HL-60/S4 treated with retinoic acid at 250 ng/mL for 4 days and 3 days (cell line): ENCODE results near the gene SNAPC2.
"Not testable (repeated sequence)": the region's sequence is repeated elsewhere in the genome, so short reads cannot be mapped to it uniquely, and the experiment has no call there.

Experiments used
- in situ Hi-C: fragments of 300-500 bp; cut with MboI; formaldehyde crosslinking; loops from 2 replicates; pipeline ENCODE4 v1.7.0; 2022; ENCODE audit warnings: low sequenced_read_pairs

Gene SNAPC2

DNA sequence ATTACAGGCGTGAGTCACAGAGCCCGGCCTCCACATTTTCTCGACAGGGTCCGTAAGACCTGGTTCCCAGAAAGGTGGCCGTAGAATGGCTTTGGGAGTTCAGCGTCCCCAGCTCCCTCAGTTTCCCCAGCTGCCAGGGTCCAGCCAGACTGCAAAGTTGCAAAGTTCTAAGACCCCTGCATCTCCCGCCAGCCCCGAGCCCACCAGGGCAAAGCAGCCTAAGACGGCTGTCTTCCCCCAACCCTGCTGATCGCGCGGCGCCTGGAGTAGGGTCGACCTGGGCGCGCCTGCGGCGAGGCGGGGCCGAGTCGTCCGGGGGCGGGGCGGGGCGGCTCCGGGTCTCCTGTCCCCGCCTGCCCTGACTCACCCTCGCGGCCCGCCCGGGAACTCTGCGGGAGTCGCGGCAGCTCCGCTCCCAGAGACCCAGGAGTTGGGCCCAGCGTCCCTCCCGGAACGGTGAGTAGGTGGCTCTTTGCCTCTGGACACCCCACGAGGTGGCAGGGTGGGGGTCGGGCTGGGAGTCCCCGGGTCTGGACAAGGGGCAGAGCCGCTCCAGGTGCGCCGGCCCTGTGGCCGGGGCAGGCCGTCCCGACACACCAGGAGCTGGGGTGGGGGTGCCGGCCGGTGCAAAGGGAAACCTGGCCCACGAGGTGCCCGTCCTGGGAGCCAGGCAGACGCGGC, 31.9 kb upstream of the SNAPC2 start, which contains the start of gene LRRC8E:
Gene LRRC8E (plus strand): TSS at position 366 of the 681 bp plus-strand sequence. CDS start 7,094 bp downstream, outside the sequence.
- in situ Hi-C loops, result no loop called here

DNA sequence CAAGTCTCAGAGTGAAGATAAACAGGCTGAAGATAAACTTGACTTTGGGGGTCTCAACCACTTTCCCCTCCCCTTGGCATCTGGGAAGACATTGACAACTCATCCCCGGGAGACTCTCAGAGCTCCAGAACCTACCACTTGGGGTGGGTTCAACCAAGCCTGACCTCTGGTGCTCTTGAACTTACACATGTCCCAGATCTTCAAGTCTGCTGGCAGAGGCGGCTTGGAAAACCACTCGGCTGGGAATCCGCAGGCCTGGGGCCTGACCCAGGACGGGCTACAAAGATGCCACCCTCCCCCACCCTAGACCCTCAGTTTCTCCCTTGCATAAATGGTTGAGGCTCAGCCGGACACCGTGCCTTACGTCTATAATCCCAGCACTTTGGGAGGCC, 31.3 kb upstream of the SNAPC2 start:
- in situ Hi-C loops, result no loop called here

DNA sequence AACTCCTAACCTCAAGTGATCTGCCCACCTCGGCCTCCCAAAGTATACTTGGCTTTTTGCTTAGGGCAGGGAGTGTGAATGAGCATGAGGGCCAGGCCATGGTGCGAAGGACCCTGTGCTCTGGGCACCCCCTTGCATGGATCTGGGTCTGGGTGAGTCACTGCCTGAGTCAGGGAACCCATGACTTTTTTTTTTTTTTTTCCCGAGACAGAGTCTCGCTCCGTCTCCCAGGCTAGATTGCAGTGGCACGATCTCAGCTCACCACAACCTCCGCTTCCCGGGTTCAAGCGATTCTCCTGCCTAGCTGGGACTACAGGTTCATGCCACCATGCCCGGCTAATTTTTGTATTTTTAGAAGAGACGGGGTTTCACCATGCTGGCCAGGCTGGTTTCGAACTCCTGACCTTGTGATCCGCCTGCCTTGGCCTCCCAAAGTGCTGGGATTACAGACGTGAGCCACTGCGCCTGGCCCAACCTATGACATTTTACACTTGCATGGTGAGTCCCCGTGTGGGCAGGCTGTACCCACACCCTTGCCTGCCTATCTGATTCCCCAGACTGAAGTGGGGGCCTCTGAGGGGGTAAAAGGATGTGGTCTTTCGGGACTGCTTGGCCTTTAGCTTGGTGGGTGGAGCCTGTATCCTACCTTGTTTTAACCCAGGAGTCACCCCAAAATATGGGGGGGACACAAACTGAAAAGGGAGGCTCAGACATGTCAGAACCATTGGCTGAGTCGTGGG, 26.6 kb upstream of the SNAPC2 start:
- in situ Hi-C loops, result not testable (repeated sequence)

GRCh38 chr19:7894612-7895309, 25.4 kb upstream of the SNAPC2 start:
- in situ Hi-C loops, result no loop called here

- in situ Hi-C loops, result no loop called here
These were observed 24.6 kb upstream of the SNAPC2 start for GRCh38 chr19:7895565-7895964.

DNA sequence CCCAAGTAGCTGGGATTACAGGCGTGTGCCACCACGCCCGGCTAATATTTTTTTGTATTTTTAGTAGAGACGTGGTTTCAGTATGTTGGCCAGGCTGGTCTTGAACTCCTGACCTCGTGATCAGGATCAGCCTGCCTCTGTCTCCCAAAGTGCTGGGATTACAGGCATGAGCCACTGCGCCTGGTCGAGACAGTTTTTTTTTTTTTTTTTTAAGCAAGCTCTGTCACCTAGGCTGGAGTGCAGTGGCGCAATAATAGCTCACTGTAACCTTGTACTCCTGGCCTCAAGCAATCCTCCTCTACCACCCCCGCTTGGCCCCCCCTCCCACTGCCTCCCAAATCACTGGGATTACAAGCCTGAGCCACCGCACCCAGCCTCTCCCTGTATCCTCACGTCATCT, 22.8 kb upstream of the SNAPC2 start:
- in situ Hi-C loops, result no loop called here

DNA sequence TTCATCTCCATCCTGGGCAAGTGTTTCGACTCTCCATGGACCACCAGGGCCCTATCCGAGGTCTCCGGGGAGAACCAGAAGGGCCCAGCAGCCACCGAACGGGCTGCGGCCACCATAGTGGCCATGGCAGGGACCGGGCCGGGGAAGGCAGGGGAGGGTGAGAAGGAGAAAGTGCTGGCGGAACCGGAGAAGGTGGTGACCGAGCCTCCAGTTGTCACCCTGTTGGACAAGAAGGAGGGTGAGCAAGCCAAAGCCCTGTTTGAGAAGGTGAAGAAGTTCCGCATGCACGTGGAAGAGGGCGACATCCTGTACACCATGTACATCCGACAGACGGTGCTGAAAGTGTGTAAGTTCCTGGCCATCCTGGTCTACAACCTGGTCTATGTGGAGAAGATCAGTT, 21.2 kb upstream of the SNAPC2 start:
- in situ Hi-C loops, result no loop called here

DNA sequence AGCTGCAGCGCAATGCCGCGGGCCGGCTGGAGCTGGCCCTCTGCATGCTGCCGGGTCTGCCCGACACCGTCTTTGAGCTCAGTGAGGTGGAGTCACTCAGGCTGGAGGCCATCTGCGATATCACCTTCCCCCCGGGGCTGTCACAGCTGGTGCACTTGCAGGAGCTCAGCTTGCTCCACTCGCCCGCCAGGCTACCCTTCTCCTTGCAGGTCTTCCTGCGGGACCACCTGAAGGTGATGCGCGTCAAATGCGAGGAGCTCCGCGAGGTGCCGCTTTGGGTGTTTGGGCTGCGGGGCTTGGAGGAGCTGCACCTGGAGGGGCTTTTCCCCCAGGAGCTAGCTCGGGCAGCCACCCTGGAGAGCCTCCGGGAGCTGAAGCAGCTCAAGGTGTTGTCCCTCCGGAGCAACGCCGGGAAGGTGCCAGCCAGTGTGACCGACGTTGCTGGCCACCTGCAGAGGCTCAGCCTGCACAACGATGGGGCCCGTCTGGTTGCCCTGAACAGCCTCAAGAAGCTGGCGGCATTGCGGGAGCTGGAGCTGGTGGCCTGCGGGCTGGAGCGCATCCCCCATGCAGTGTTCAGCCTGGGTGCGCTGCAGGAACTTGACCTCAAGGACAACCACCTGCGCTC, 20.3 kb upstream of the SNAPC2 start:
- in situ Hi-C loops, result no loop called here

GRCh38 chr19:7900401-7900870, 19.7 kb upstream of the SNAPC2 start:
- in situ Hi-C loops, result no loop called here

- in situ Hi-C loops, result no loop called here
These were observed 19.2 kb upstream of the SNAPC2 start for GRCh38 chr19:7900931-7901330.

GRCh38 chr19:7901337-7901736, 18.8 kb upstream of the SNAPC2 start:
- in situ Hi-C loops, result no loop called here

- in situ Hi-C loops, result no loop called here
These were observed 17.3 kb upstream of the SNAPC2 start for GRCh38 chr19:7902796-7903243.

DNA sequence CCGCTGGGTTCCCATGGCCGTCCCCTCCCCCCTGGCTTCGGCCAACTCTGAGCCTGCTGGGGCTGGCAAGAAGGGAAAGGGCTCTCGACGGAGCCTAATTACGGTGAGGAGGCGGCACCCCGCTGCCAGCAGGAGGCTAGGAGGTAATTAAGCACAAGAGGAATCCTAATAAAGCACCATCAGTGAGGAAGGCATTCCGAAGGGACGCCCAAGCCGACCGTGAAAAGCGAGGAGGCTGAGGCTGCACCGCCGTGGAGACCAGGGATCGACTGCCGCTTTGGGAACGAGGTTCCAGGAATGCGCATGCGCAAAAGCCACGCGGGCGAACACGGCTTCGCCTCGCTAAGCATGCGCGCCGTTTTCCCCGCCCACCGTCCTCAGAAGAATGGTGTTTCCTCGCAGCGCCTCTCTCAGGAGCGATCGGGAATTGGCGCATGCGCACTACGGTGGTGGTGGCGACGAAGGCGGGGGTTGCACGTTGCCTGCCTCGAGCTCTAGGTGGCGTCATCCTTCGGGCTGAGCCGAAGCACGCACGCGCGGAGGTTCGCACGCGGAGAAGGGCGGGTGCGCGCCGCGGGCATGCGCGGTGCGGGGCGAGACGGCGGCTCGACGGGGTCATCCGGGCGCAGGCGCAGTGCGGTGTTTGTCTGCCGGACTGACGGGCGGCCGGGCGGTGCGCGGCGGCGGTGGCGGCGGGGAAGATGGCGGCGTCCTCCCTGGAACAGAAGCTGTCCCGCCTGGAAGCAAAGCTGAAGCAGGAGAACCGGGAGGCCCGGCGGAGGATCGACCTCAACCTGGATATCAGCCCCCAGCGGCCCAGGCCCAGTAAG, 16.7 kb upstream of the SNAPC2 start, which contains the start of gene MAP2K7:
Gene MAP2K7 (plus strand): TSS at position 634 of the 830 bp plus-strand sequence. CDS start 68 bp downstream, at position 702.
- in situ Hi-C loops, result no loop called here

DNA sequence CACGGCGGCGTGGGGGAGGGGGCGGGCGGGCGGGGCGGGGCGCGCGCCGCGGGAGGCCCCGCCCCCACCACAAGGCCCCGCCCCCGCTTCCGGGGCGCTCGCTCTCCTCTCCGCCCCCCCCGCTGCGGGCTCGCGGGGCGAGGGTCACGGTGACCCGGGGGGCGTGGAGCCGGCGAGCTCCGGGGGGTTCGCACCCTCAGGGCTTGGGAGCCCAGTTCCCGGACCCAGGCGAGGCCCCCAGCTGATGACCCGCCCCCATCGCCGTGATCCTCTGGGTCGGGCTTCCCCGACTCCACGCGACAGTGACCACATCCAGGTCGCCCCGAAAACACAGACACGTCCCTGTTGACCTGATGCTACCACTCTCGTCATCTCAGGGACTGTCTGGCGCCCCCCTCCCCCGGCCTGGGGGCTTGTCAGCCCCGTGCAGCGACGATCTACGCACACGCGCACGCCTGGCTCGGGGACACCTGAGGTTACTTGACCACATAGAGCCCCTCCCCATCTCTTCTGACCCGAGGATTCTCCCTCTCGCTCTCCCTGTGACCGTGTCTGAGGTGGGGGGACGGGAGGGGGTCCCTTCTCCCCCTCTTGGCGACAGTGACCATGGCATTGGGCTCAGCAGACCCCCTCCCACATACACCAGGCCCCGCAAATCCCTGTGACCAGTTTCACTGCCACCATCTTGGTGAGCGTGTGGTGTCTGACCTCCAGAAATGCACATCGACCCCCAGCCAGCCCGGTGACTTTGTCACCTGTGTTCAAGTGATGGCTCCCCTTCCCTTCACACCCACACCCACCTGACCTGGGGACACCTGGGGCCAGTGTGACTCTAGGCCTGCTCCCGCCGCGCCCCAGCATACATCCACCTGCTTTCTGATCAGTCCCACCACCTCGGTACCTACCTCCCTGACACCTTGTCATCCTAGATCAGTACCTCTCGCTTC, 15.8 kb upstream of the SNAPC2 start:
- in situ Hi-C loops, result no loop called here

GRCh38 chr19:7905268-7905667, 14.9 kb upstream of the SNAPC2 start:
- in situ Hi-C loops, result no loop called here

DNA sequence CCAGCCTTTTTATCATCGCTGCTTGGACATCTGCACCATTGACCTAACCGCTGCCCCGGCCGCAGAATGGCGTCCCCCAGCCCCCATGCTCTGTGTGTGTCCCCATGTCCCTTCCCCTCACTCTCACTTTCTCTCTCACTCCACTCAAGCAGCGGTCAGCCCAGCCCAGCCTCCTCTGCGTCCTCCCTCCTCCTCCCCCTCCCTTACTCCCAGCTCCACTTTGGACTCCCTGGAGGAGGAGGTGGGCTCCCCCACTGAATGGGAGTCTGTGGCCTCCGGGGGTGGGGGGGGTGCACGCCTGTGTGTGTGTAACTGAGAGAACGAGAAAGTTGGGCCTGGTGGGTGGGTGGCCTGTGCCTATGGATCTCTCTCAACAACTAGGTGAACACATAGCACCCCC, 14.3 kb upstream of the SNAPC2 start:
- in situ Hi-C loops, result no loop called here

GRCh38 chr19:7907122-7907521, 13.0 kb upstream of the SNAPC2 start:
- in situ Hi-C loops, result no loop called here

- in situ Hi-C loops, result no loop called here
These were observed 12.6 kb upstream of the SNAPC2 start for GRCh38 chr19:7907544-7907943.

GRCh38 chr19:7908078-7908699, 11.9 kb upstream of the SNAPC2 start:
- in situ Hi-C loops, result no loop called here
